ENCODE results near the gene ZNF341. TPM values are rescaled to one million over a fixed set of nuclear protein-coding genes. Genes with fewer than 3 reads are reported as not detected.

The ZNF341 gene
- total and polyA plus RNA-seq, 2 donors (not counting 1 experiment from before 2014, with no cell fraction given) = 9.1 to 10.9 TPM

DNA sequence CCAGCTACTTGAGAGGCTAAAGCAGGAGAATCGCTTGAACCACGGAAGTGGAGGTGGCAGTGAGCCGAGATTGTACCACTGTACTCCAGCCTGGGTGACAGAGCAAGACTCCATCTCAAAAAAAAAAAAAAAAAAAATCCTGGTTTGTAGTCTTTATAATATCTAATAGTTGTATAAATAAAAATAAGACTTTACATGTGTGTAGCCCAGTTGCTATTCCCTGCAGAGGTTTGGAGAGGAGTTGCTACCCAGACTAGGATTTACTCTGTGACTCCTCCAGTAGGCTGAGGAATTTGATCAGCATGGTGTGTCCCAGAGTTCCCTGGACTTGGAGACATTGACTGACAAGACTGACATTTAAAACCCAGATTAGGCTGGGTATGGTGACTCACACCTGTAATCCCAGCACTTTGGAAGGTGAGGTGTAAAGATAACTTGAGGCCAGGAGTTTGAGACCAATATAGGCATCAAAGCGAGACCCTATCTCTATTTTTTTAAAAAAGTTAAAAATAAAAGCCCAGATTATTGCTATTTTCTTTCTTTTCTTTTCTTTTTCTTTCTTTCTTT, 89.6 kb downstream of the ZNF341 start:
- no peak for DNase-seq
- Mint-ChIP-seq H3K4me3 (no peak overlapping the region), H3K27me3 (no peaks in the 10 kb centered on the region), H3K9me3 (ENCODE audit: insufficient read depth) (no peaks in the 10 kb centered on the region), H3K4me1 (peaks cover 69% of the 10 kb centered on the region), H3K27ac (no peak overlapping the region)
- CTCF ChIA-PET = interaction anchor here (1.6 kb wide), 1 partner anchor 10 kb away, joined by 3 read pairs; the partner anchor contains the start of gene CHMP4B
- WGBS (ENCODE audit: insufficient coverage) = no CpG with 5 or more reads among the region's 4 CpGs
- ATAC-seq (ENCODE audit: low read depth) = no peak
- no peak overlapping the region for H3K4me2 ChIP-seq (replicated peaks; ENCODE audit: low read depth, low read length, poor library complexity, severe bottlenecking)
- intact Hi-C loops (cut with micrococcal nuclease) = no loop called here
- no peaks in the 10 kb centered on the region for H3K9me3 ChIP-seq (ENCODE audit: control extremely low read depth in 1 of 3, control insufficient read depth in 2 of 3, insufficient read depth in 1 of 3, low read length in 2 of 3)
- no peak overlapping the region for H3K27ac ChIP-seq (ENCODE audit: low read length in 2 of 2)
- POLR2A ChIA-PET = no interaction called here
- H3K27me3 ChIP-seq (replicated peaks in 1 of 4; ENCODE audit: control extremely low read depth in 1 of 4, control insufficient read depth in 3 of 4, insufficient read depth in 4 of 4, low read length in 3 of 4) = no peaks in the 10 kb centered on the region
- no peak overlapping the region for H2AFZ ChIP-seq (ENCODE audit: insufficient read depth, low read depth, low read length, poor library complexity, severe bottlenecking)
- H3K9ac ChIP-seq (ENCODE audit: low read length) = no peak overlapping the region
- peaks cover 84% of the 10 kb centered on the region for H4K20me1 ChIP-seq (ENCODE audit: control insufficient read depth, insufficient read depth, low read length, poor library complexity, severe bottlenecking)
- H3K4me3 ChIP-seq (ENCODE audit: control extremely low read depth in 1 of 5, extremely low read depth in 1 of 5, insufficient read depth in 1 of 5, low read depth in 2 of 5, low read length in 4 of 5) = no peak overlapping the region
- peaks cover 99% of the 10 kb centered on the region for H3K79me2 ChIP-seq (ENCODE audit: control insufficient read depth, insufficient read depth, low read length)
- peaks cover 1 to 7% of the 10 kb centered on the region in 2 experiments for H3K36me3 ChIP-seq (replicated peaks in 1 of 2; ENCODE audit: control extremely low read depth in 1 of 2, control insufficient read depth in 1 of 2, extremely low read depth in 1 of 2, insufficient read depth in 2 of 2, low read length in 1 of 2)
- TF ChIP-seq, protein P1, sequence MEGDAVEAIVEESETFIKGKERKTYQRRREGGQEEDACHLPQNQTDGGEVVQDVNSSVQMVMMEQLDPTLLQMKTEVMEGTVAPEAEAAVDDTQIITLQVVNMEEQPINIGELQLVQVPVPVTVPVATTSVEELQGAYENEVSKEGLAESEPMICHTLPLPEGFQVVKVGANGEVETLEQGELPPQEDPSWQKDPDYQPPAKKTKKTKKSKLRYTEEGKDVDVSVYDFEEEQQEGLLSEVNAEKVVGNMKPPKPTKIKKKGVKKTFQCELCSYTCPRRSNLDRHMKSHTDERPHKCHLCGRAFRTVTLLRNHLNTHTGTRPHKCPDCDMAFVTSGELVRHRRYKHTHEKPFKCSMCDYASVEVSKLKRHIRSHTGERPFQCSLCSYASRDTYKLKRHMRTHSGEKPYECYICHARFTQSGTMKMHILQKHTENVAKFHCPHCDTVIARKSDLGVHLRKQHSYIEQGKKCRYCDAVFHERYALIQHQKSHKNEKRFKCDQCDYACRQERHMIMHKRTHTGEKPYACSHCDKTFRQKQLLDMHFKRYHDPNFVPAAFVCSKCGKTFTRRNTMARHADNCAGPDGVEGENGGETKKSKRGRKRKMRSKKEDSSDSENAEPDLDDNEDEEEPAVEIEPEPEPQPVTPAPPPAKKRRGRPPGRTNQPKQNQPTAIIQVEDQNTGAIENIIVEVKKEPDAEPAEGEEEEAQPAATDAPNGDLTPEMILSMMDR (IDR thresholded peaks at IDR 0.05) = no peak
- H3K4me1 ChIP-seq (ENCODE audit: control insufficient read depth in 2 of 2, insufficient read depth in 2 of 2, low read length in 2 of 2) = peaks cover 24 to 40% of the 10 kb centered on the region in 2 donors

DNA sequence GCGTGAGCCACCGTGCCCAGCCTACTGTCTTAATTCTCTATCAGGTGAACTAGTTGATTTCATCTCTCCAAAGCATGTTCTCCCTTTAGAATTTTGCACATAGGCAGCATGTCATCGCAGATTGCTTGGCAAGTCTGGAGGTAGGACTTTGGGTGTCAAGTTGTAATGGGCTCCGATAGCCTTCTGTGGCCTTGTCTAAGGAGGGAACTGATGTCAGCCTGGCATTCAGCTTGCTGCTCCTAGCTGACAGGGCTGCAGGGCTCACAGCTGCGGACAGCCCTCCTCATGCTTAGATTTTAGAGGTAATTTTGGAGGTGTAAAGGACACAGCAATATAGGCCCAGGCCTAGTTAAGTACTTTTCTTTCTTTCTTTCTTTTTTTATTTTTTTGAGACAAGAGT, 90.6 kb downstream of the ZNF341 start:
- Mint-ChIP-seq H3K27me3 (no peaks in the 10 kb centered on the region), H3K4me3 (no peak overlapping the region), H3K9me3 (ENCODE audit: insufficient read depth) (no peaks in the 10 kb centered on the region), H3K27ac (no peak overlapping the region), H3K4me1 (peaks cover 71% of the 10 kb centered on the region)
- TF ChIP-seq, protein P1 (IDR thresholded peaks at IDR 0.05) = no peak
- no peak for TF ChIP-seq EZH2 (IDR thresholded peaks at IDR 0.05; ENCODE audit: borderline replicate concordance, insufficient read depth, low read depth, low read length, poor library complexity, severe bottlenecking)
- Histone ChIP-seq H3K4me1 (ENCODE audit: control insufficient read depth in 2 of 2, insufficient read depth in 2 of 2, low read length in 2 of 2) (peaks cover 35 to 51% of the 10 kb centered on the region in 2 donors), H3K9ac (ENCODE audit: low read length) (no peak overlapping the region), H3K4me3 (ENCODE audit: control extremely low read depth in 1 of 5, extremely low read depth in 1 of 5, insufficient read depth in 1 of 5, low read depth in 2 of 5, low read length in 4 of 5) (no peak overlapping the region), H3K4me2 (replicated peaks; ENCODE audit: low read depth, low read length, poor library complexity, severe bottlenecking) (no peak overlapping the region), H3K79me2 (ENCODE audit: control insufficient read depth, insufficient read depth, low read length) (peaks cover 99% of the 10 kb centered on the region), H4K20me1 (ENCODE audit: control insufficient read depth, insufficient read depth, low read length, poor library complexity, severe bottlenecking) (peaks cover 85% of the 10 kb centered on the region), H3K27me3 (replicated peaks in 1 of 4; ENCODE audit: control extremely low read depth in 1 of 4, control insufficient read depth in 3 of 4, insufficient read depth in 4 of 4, low read length in 3 of 4) (no peaks in the 10 kb centered on the region), H3K27ac (ENCODE audit: low read length in 2 of 2) (no peak overlapping the region), H3K9me3 (ENCODE audit: control extremely low read depth in 1 of 3, control insufficient read depth in 2 of 3, insufficient read depth in 1 of 3, low read length in 2 of 3) (no peaks in the 10 kb centered on the region), H2AFZ (ENCODE audit: insufficient read depth, low read depth, low read length, poor library complexity, severe bottlenecking) (no peak overlapping the region), H3K36me3 (replicated peaks in 1 of 2; ENCODE audit: control extremely low read depth in 1 of 2, control insufficient read depth in 1 of 2, extremely low read depth in 1 of 2, insufficient read depth in 2 of 2, low read length in 1 of 2) (peaks cover 3 to 6% of the 10 kb centered on the region in 2 experiments)
- WGBS (ENCODE audit: insufficient coverage) = 94% methylated on average over 4 of the region's 5 CpGs
- CTCF ChIA-PET = no interaction called here
- POLR2A ChIA-PET = no interaction called here
- ATAC-seq (ENCODE audit: low read depth) (no peak), DNase-seq (no peak)
- intact Hi-C loops (cut with micrococcal nuclease) = no loop called here
